Astrocyte (in vitro differentiated cells and primary cell): ENCODE data around the gene LRRC45.

Source experiments
- CTCF ChIP-seq: IDR thresholded peaks from 2 replicates; pipeline ENCODE4 v1.5.1; 2011; ENCODE audit warnings: low read depth, mild to moderate bottlenecking, inconsistent platforms, low read length, moderate library complexity; ENCODE audit not compliant: insufficient read depth
- EZH2 ChIP-seq: IDR thresholded peaks from 2 replicates; pipeline ENCODE4 v1.6.1; 2012; ENCODE audit warnings: mild to moderate bottlenecking, low read length, inconsistent platforms; ENCODE audit not compliant: insufficient read depth

- TF ChIP-seq CTCF (no peak), EZH2 (no peak)
Measured at GRCh38 chr17:82031303-82031884, 8.3 kb downstream of the LRRC45 start, which contains the start of gene RAC3.
